Loucy (cell line): ENCODE measurements around the gene NIN.

Source experiments
- H2AFZ ChIP-seq: fragments of 200-600 bp; sonication (generic); 2 replicates; pipeline ENCODE4 v1.6.0; 2016; ENCODE audit warnings: antibody characterized with exemption, mild to moderate bottlenecking, low read length, moderate library complexity
- H3F3A ChIP-seq: fragments of 200-600 bp; 2 replicates; pipeline ENCODE4 v1.6.0; 2016; ENCODE audit warnings: antibody characterized with exemption, low read depth, mild to moderate bottlenecking
- H3K27me3 ChIP-seq: fragments of 200-600 bp; sonication (generic); 2 replicates; pipeline ENCODE4 v1.6.1; 2014; ENCODE audit warnings: low read length, mild to moderate bottlenecking; ENCODE audit not compliant: insufficient read depth, poor library complexity, severe bottlenecking
- H3K36me3 ChIP-seq: fragments of 200-600 bp; sonication (generic); 2 replicates; pipeline ENCODE4 v1.6.1; 2016; ENCODE audit warnings: low read length; ENCODE audit not compliant: insufficient read depth
- H3K4me1 ChIP-seq: fragments of 200-600 bp; sonication (generic); 2 replicates; pipeline ENCODE4 v1.5.1; 2014; ENCODE audit warnings: low read length, mild to moderate bottlenecking; ENCODE audit not compliant: insufficient read depth, poor library complexity, severe bottlenecking
- H3K4me2 ChIP-seq: fragments of 200-600 bp; sonication (generic); 2 replicates; pipeline ENCODE4 v1.6.0; 2014; ENCODE audit warnings: antibody characterized with exemption, low read length, low read depth, mild to moderate bottlenecking; ENCODE audit not compliant: poor library complexity, severe bottlenecking
- H3K4me3 ChIP-seq: fragments of 200-600 bp; sonication (generic); 2 replicates; pipeline ENCODE4 v1.5.1; 2014; ENCODE audit warnings: low read length, mild to moderate bottlenecking, mixed read lengths; ENCODE audit not compliant: poor library complexity, severe bottlenecking
- H3K79me2 ChIP-seq: fragments of 200-600 bp; sonication (generic); 2 replicates; pipeline ENCODE4 v1.6.1; 2014; ENCODE audit warnings: low read length; ENCODE audit not compliant: insufficient read depth
- H3K9ac ChIP-seq: fragments of 200-600 bp; sonication (generic); 2 replicates; pipeline ENCODE4 v1.6.0; 2014; ENCODE audit warnings: mild to moderate bottlenecking, low read depth, low read length, moderate library complexity; ENCODE audit not compliant: poor library complexity, severe bottlenecking
- H3K9me2 ChIP-seq: fragments of 200-600 bp; sonication (generic); replicated peaks from 2 replicates; pipeline ENCODE4 v1.6.1; 2016; ENCODE audit warnings: low read depth, low read length, mixed read lengths
- H3K9me3 ChIP-seq: fragments of 200-600 bp; sonication (generic); 2 replicates; pipeline ENCODE4 v1.6.1; 2014; ENCODE audit warnings: mild to moderate bottlenecking, antibody characterized with exemption, low read length, low read depth; ENCODE audit not compliant: insufficient read depth
- H4K20me1 ChIP-seq: fragments of 200-600 bp; sonication (generic); 2 replicates; pipeline ENCODE4 v1.6.0; 2014; ENCODE audit warnings: antibody characterized with exemption, low read length, mild to moderate bottlenecking; ENCODE audit not compliant: insufficient read depth, poor library complexity, severe bottlenecking
- EZH2phosphoT487 ChIP-seq: fragments of 200-600 bp; IDR thresholded peaks from 2 replicates; pipeline ENCODE4 v1.6.1; 2018; ENCODE audit warnings: antibody characterized with exemption, mild to moderate bottlenecking, moderate library complexity, borderline replicate concordance
- TF ChIP-seq, protein P1 (sequence below): fragments of 200-600 bp; sonication (generic); conservative IDR thresholded peaks from 2 replicates; pipeline ENCODE4 v1.5.1; 2014; ENCODE audit warnings: mild to moderate bottlenecking, antibody characterized with exemption, low read length

NIN gene

DNA sequence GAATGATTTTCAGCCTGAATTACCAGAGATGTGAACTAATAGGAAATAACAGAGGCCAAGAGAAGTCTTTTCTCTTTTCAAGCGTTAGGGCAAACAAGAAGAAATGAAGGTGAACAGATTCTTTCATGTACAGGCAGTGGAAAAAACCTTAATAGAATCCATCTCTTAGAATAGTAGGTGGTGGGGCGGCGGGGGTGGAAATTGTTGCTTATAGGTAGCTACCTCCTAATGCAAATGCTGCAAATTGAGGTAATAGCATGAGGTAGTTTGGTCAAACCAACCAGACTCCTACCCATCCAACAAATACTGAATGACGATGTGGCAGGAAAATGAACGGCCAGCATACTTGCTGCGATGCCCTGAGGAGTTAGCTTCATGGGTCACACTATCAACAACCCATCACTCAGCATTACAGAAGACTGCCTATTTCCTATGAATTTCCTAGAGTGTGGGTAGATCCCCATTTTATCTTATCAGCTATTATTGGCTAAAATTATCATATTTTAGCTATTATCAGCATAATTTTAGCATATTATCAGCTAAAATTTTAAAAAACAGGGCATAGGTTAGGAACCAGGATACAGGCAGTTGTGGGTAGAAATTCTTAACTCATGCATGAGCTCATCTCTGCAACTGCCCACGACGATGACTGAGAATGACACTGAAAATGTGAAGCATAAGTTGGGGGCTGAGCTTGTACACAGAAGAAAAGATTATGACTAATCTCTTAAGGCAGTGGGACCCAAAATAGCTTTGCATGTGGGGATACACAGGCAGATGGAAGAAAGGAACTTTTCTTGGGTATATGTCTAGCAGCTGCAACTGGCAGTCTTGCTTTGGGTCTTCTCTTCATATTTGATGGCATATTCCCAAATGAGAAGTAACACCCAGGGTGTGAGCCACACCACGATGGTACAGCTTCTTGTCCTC lies 68.7 kb downstream of the NIN start:
- Histone ChIP-seq H3K4me3 (no peak overlapping the region), H3K79me2 (no peaks in the 10 kb centered on the region), H3K9me3 (no peaks in the 10 kb centered on the region), H3K4me1 (no peaks in the 10 kb centered on the region), H3K36me3 (peaks cover 91% of the 10 kb centered on the region; the same call in 1 of the 2 replicates), H4K20me1 (no peaks in the 10 kb centered on the region), H3K4me2 (no peak overlapping the region), H3K9me2 (no peaks in the 10 kb centered on the region), H3K27me3 (no peaks in the 10 kb centered on the region), H3F3A (no peaks in the 10 kb centered on the region), H3K9ac (no peak overlapping the region), H2AFZ (no peak overlapping the region)
- TF ChIP-seq, protein P1, sequence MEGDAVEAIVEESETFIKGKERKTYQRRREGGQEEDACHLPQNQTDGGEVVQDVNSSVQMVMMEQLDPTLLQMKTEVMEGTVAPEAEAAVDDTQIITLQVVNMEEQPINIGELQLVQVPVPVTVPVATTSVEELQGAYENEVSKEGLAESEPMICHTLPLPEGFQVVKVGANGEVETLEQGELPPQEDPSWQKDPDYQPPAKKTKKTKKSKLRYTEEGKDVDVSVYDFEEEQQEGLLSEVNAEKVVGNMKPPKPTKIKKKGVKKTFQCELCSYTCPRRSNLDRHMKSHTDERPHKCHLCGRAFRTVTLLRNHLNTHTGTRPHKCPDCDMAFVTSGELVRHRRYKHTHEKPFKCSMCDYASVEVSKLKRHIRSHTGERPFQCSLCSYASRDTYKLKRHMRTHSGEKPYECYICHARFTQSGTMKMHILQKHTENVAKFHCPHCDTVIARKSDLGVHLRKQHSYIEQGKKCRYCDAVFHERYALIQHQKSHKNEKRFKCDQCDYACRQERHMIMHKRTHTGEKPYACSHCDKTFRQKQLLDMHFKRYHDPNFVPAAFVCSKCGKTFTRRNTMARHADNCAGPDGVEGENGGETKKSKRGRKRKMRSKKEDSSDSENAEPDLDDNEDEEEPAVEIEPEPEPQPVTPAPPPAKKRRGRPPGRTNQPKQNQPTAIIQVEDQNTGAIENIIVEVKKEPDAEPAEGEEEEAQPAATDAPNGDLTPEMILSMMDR, result no peak
- TF ChIP-seq EZH2phosphoT487, result no peak

GRCh38 chr14:50759800-50760543 lies 71.0 kb downstream of the NIN start:
- Histone ChIP-seq H3K9ac (no peak overlapping the region), H3K9me2 (no peaks in the 10 kb centered on the region), H3K4me2 (no peak overlapping the region), H2AFZ (no peak overlapping the region), H3K36me3 (peaks cover 91% of the 10 kb centered on the region; the same call in 1 of the 2 replicates), H4K20me1 (no peaks in the 10 kb centered on the region), H3F3A (no peaks in the 10 kb centered on the region), H3K4me3 (no peak overlapping the region), H3K4me1 (no peaks in the 10 kb centered on the region), H3K27me3 (no peaks in the 10 kb centered on the region), H3K9me3 (no peaks in the 10 kb centered on the region), H3K79me2 (no peaks in the 10 kb centered on the region)
- TF ChIP-seq, protein P1, result no peak
- no peak for TF ChIP-seq EZH2phosphoT487

DNA sequence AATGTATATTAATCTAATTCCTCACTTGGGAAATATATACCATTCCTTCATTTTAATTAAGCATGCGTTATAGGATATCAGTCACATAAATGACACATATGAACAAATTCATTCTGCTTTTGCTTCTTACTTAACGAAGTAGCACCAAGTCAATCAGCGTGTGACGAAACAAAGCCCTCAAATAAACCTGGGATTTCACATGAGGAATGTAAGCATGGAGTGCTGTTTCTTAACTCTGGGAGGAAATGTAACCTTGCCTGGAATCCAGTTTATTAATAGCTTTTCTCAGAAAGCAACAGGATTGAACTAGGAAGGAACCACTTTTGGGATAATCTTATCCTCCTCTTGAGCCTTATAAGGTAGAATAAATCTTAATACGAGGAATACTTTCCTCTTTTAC lies 72.0 kb downstream of the NIN start:
- no peaks in the 10 kb centered on the region for H3K9me3 ChIP-seq
- H3K4me3 ChIP-seq, result no peak overlapping the region
- H3K4me2 ChIP-seq, result no peak overlapping the region
- no peak for TF ChIP-seq EZH2phosphoT487
- TF ChIP-seq, protein P1, result no peak
- H3K9ac ChIP-seq, result no peak overlapping the region
- no peaks in the 10 kb centered on the region for H3K27me3 ChIP-seq
- H3F3A ChIP-seq, result no peaks in the 10 kb centered on the region
- no peak overlapping the region for H2AFZ ChIP-seq
- no peaks in the 10 kb centered on the region for H4K20me1 ChIP-seq
- H3K9me2 ChIP-seq, result no peaks in the 10 kb centered on the region
- H3K79me2 ChIP-seq, result no peaks in the 10 kb centered on the region
- H3K36me3 ChIP-seq, result peaks cover 93% of the 10 kb centered on the region
- no peaks in the 10 kb centered on the region for H3K4me1 ChIP-seq
